ENCODE measurements around the gene SPINK5.

- TF ChIP-seq CTCF (IDR thresholded peaks at IDR 0.05) (no peak), POLR2A (IDR thresholded peaks at IDR 0.05) (no peak), POLR2AphosphoS5 (IDR thresholded peaks at IDR 0.05; ENCODE audit: insufficient read depth in 1 of 2, low read depth in 1 of 2) (no peak)
These were observed 112.7 kb downstream of the SPINK5 start for GRCh38 chr5:148176480-148176879.
